OCI-LY1 (cell line): ENCODE results near the gene LRMDA.

Experiments used
- EZH2 ChIP-seq: fragments of 200-600 bp; sonication (generic), shearing (Covaris generic); IDR thresholded peaks from 2 replicates; pipeline ENCODE4 v1.8.0; 2017; ENCODE audit warnings: borderline replicate concordance, mixed run types, mild to moderate bottlenecking, antibody characterized with exemption, low read length, moderate library complexity, mixed read lengths
- TF ChIP-seq, protein P1 (sequence below): fragments of 200-600 bp; sonication (generic), shearing (Covaris generic); IDR thresholded peaks from 2 replicates; pipeline ENCODE4 v1.5.1; 2017; ENCODE audit warnings: mild to moderate bottlenecking, antibody characterized with exemption, low read length, moderate library complexity, mixed read lengths

DNA sequence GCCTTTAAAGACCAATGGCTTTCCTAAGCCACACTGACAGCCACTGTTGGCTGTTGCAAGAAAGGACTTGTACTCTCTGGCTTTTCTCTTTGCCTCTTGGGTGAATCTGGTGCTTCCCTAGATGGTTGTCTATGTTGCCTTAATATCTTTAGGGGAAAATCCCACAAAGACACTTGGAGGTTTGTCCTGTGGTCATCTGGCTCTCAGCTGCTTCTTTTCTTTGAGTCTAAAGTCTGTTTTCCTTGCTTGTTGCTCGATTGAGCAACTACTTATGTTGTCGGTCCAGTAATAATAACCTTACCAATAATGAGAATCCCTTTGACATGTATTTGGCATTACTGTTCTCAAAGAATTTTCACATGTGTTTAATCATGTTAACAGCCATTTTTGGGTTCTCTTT lies 537.6 kb downstream of the LRMDA start:
- TF ChIP-seq, protein P1, sequence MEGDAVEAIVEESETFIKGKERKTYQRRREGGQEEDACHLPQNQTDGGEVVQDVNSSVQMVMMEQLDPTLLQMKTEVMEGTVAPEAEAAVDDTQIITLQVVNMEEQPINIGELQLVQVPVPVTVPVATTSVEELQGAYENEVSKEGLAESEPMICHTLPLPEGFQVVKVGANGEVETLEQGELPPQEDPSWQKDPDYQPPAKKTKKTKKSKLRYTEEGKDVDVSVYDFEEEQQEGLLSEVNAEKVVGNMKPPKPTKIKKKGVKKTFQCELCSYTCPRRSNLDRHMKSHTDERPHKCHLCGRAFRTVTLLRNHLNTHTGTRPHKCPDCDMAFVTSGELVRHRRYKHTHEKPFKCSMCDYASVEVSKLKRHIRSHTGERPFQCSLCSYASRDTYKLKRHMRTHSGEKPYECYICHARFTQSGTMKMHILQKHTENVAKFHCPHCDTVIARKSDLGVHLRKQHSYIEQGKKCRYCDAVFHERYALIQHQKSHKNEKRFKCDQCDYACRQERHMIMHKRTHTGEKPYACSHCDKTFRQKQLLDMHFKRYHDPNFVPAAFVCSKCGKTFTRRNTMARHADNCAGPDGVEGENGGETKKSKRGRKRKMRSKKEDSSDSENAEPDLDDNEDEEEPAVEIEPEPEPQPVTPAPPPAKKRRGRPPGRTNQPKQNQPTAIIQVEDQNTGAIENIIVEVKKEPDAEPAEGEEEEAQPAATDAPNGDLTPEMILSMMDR, result no peak
- no peak for TF ChIP-seq EZH2
